ENCODE measurements around the gene HOXB3.
A peak's percentile ranks its signal among the peaks of the same experiment; 100 is the strongest.

HOXB3 gene

GRCh38 chr17:48625495-48626244, 35.6 kb upstream of the HOXB3 start:
- peak; percentile 46 for DNase-seq

GRCh38 chr17:48624544-48625494, 34.8 kb upstream of the HOXB3 start:
- DNase-seq: peak; percentile 37

- DNase-seq: no peak
These were observed 34.1 kb upstream of the HOXB3 start for GRCh38 chr17:48624118-48624517.

- DNase-seq: no peak
These were observed 33.5 kb upstream of the HOXB3 start for GRCh38 chr17:48623583-48623982.

GRCh38 chr17:48622857-48623256, 32.8 kb upstream of the HOXB3 start:
- no peak for DNase-seq

- DNase-seq: no peak
These were observed 31.7 kb upstream of the HOXB3 start for GRCh38 chr17:48621410-48622392.

- DNase-seq: no peak
These were observed 30.6 kb upstream of the HOXB3 start for GRCh38 chr17:48620461-48621139.

- DNase-seq: no peak
These were observed 29.9 kb upstream of the HOXB3 start for GRCh38 chr17:48619826-48620449.

GRCh38 chr17:48618256-48618896, 28.3 kb upstream of the HOXB3 start:
- peak; percentile 86 for DNase-seq

GRCh38 chr17:48617471-48618255, 27.6 kb upstream of the HOXB3 start:
- DNase-seq: no peak

GRCh38 chr17:48616717-48617470, 26.9 kb upstream of the HOXB3 start:
- DNase-seq: no peak

- DNase-seq: no peak
These were observed 26.1 kb upstream of the HOXB3 start for GRCh38 chr17:48615963-48616716.

GRCh38 chr17:48615047-48615962, 25.3 kb upstream of the HOXB3 start, which contains the start of gene HOXB8:
HOXB8 (minus strand) TSS chr17:48615292; CDS start chr17:48614704, 588 bp downstream.
- DNase-seq: no peak

GRCh38 chr17:48613862-48614694, 24.0 kb upstream of the HOXB3 start:
- no peak for DNase-seq

GRCh38 chr17:48612854-48613691, 23.0 kb upstream of the HOXB3 start:
- DNase-seq: peak; percentile 52
